Fibroblast of lung (primary cell): ENCODE measurements around the gene LRRC61. TPM values are rescaled to one million over a fixed set of nuclear protein-coding genes. Genes with fewer than 3 reads are reported as not detected.

Experiments used
- DNase-seq, 2 donors: peaks; one replicate each; pipeline versions ENCODE4 v3.0.0 to v3.0.0-alpha.2; 2010; ENCODE audit warnings: low read depth in 2 of 2
- H2AFZ ChIP-seq: 2 replicates; pipeline ENCODE4 v1.5.1; 2012; ENCODE audit warnings: low read length, control low read depth, inconsistent platforms
- H3K27ac ChIP-seq: 2 replicates; pipeline ENCODE4 v1.5.1; 2011; ENCODE audit warnings: low read length, control low read depth; ENCODE audit not compliant: insufficient read depth
- H3K27me3 ChIP-seq: 2 replicates; pipeline ENCODE4 v1.5.1; 2011; ENCODE audit warnings: mild to moderate bottlenecking, low read length; ENCODE audit not compliant: control insufficient read depth, insufficient read depth
- H3K36me3 ChIP-seq: 2 replicates; pipeline ENCODE4 v1.5.1; 2011; ENCODE audit warnings: low read length; ENCODE audit not compliant: control insufficient read depth, insufficient read depth
- H3K4me1 ChIP-seq: 2 replicates; pipeline ENCODE4 v1.5.1; 2011; ENCODE audit warnings: low read length; ENCODE audit not compliant: control insufficient read depth, insufficient read depth; ENCODE audit errors: extremely low read depth
- H3K4me2 ChIP-seq: 2 replicates; pipeline ENCODE4 v1.5.1; 2011; ENCODE audit warnings: low read length, control low read depth; ENCODE audit not compliant: insufficient read depth; ENCODE audit errors: extremely low read depth
- H3K4me3 ChIP-seq, 4 experiments: fragments of 200-600 bp in 1 of 4; sonication (generic) in 1 of 4; replicated peaks in 1 of 4; 2 replicates each; pipeline ENCODE4 v1.5.1; 2011 to 2016; ENCODE audit warnings: low read length in 4 of 4, low read depth in 3 of 4, mild to moderate bottlenecking in 3 of 4, control low read depth in 2 of 4, inconsistent platforms in 1 of 4, mixed read lengths in 1 of 4; ENCODE audit not compliant: insufficient read depth in 1 of 4; ENCODE audit errors: control extremely low read depth in 1 of 4
- H3K79me2 ChIP-seq: 2 replicates; pipeline ENCODE4 v1.5.1; 2012; ENCODE audit warnings: mild to moderate bottlenecking, low read length, inconsistent platforms; ENCODE audit not compliant: control insufficient read depth, insufficient read depth
- H3K9ac ChIP-seq: 2 replicates; pipeline ENCODE4 v1.5.1; 2011; ENCODE audit warnings: mild to moderate bottlenecking, low read length, control low read depth; ENCODE audit not compliant: insufficient read depth
- H3K9me3 ChIP-seq: 2 replicates; pipeline ENCODE4 v1.5.1; 2012; ENCODE audit warnings: low read depth, low read length; ENCODE audit not compliant: control insufficient read depth, insufficient read depth
- H4K20me1 ChIP-seq: 2 replicates; pipeline ENCODE4 v1.5.1; 2011; ENCODE audit warnings: low read length; ENCODE audit not compliant: control insufficient read depth, insufficient read depth; ENCODE audit errors: extremely low read depth
- EZH2 ChIP-seq: IDR thresholded peaks from 2 replicates; pipeline ENCODE4 v1.5.1; 2012; ENCODE audit warnings: low read length, control low read depth, mild to moderate bottlenecking; ENCODE audit errors: missing control alignments
- polyA plus RNA-seq, 2 donors: library from polyadenylated mRNA; depleted of rRNA in 1 of 2; stranded (reverse) in 1 of 2; unstranded in 1 of 2; fragments of >200 nt; gene quantifications; 2 replicates each; pipeline ENCODE4 v1.2.1, GENCODE V29; 2011 to 2012; ENCODE audit warnings: missing spikeins in 1 of 2
- total RNA-seq: library from RNA; depleted of rRNA; stranded (reverse); fragments of >200 nt; gene quantifications from 2 replicates; pipeline ENCODE4 v1.2.1, GENCODE V29; 2014
- TF ChIP-seq, protein P1 (sequence below), 2 donors: IDR thresholded peaks in 1 of 2; conservative IDR thresholded peaks in 1 of 2; 1 replicate in 1 of 2; 2 replicates in 1 of 2; pipeline ENCODE4 v1.5.1; 2011 to 2012; ENCODE audit warnings: low read length in 2 of 2, control low read depth in 1 of 2, inconsistent platforms in 1 of 2, low read depth in 1 of 2, mild to moderate bottlenecking in 1 of 2

The LRRC61 gene
- total and polyA plus RNA-seq, 2 donors (not counting 1 experiment from before 2014, with no cell fraction given), result 0.03 to 0.33 TPM

DNA sequence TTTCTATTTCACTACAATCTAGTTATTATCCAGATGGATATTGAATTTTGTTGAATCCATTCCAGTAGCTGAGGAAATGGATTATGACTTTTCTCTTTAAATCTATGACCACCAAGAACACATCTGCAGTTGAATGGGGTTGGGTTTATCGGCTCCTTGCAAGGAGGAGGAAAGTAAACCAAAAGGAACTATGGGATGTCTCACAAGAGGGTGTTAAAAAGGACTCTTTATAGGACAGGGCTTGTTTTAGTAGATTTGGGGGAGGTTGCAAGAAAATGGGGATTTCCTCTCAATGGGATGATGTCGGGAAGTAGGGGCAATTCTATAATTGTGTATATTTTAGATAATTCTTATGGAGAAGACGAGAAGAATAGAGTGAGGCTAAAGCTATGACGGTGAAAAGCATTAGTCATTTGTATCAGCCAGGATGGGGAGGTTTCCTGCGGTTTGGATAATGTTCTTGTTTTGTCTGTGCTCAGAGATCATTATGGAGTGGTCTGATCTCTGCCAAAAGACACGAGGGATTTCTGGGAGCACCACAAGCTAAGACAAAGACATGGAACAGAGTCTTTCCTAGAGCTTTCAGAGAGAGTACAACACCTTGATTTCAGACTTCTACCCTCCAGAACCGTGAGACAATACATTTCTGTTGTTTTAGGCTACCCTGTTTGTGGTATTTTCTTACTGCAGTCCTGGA lies 5.3 kb upstream of the LRRC61 start:
- Histone ChIP-seq H3K9ac (no peak overlapping the region), H3K27ac (no peak overlapping the region), H3K9me3 (no peaks in the 10 kb centered on the region), H3K36me3 (no peaks in the 10 kb centered on the region), H3K27me3 (no peaks in the 10 kb centered on the region), H4K20me1 (no peaks in the 10 kb centered on the region), H3K4me1 (no peaks in the 10 kb centered on the region), H3K4me3 (no peak overlapping the region), H3K4me2 (no peak overlapping the region), H3K79me2 (no peaks in the 10 kb centered on the region), H2AFZ (no peak overlapping the region)
- TF ChIP-seq EZH2, result no peak
- TF ChIP-seq, protein P1, sequence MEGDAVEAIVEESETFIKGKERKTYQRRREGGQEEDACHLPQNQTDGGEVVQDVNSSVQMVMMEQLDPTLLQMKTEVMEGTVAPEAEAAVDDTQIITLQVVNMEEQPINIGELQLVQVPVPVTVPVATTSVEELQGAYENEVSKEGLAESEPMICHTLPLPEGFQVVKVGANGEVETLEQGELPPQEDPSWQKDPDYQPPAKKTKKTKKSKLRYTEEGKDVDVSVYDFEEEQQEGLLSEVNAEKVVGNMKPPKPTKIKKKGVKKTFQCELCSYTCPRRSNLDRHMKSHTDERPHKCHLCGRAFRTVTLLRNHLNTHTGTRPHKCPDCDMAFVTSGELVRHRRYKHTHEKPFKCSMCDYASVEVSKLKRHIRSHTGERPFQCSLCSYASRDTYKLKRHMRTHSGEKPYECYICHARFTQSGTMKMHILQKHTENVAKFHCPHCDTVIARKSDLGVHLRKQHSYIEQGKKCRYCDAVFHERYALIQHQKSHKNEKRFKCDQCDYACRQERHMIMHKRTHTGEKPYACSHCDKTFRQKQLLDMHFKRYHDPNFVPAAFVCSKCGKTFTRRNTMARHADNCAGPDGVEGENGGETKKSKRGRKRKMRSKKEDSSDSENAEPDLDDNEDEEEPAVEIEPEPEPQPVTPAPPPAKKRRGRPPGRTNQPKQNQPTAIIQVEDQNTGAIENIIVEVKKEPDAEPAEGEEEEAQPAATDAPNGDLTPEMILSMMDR (conservative IDR thresholded peaks at IDR 0.05 in 1 of 2, IDR thresholded peaks at IDR 0.05 in 1 of 2; ENCODE audit: low read depth in 1 of 2, low read length in 2 of 2), result no peak
- peak; percentile 57 to 98 for DNase-seq

DNA sequence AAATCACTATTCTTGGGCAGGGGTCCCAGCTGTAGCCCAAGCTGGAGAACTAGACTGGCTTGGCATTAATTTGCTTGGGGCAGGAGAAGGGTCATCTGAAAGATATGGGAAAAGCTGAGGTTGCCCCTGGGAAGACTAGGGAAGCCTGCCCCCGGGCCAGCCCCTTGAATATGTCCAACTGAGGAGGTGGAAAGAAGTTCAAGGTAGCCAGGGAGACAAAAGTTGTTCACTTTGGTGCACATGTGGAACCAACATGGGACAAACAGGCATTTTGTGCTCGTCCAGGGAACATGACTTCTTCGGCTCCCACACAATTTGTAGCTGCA lies 1.4 kb upstream of the LRRC61 start:
- no peak for TF ChIP-seq EZH2
- TF ChIP-seq, protein P1 (conservative IDR thresholded peaks at IDR 0.05 in 1 of 2, IDR thresholded peaks at IDR 0.05 in 1 of 2; ENCODE audit: low read depth in 1 of 2, low read length in 2 of 2), result no peak
- no peaks in the 10 kb centered on the region for H3K79me2 ChIP-seq
- H3K27ac ChIP-seq, result no peak overlapping the region
- H4K20me1 ChIP-seq, result no peaks in the 10 kb centered on the region
- H3K9ac ChIP-seq, result no peak overlapping the region
- no peaks in the 10 kb centered on the region for H3K36me3 ChIP-seq
- H3K9me3 ChIP-seq, result no peaks in the 10 kb centered on the region
- no peak overlapping the region for H2AFZ ChIP-seq
- H3K4me2 ChIP-seq, result no peak overlapping the region
- no peaks in the 10 kb centered on the region for H3K27me3 ChIP-seq
- H3K4me1 ChIP-seq, result no peaks in the 10 kb centered on the region
- DNase-seq, result no peak
- no peak overlapping the region for H3K4me3 ChIP-seq

DNA sequence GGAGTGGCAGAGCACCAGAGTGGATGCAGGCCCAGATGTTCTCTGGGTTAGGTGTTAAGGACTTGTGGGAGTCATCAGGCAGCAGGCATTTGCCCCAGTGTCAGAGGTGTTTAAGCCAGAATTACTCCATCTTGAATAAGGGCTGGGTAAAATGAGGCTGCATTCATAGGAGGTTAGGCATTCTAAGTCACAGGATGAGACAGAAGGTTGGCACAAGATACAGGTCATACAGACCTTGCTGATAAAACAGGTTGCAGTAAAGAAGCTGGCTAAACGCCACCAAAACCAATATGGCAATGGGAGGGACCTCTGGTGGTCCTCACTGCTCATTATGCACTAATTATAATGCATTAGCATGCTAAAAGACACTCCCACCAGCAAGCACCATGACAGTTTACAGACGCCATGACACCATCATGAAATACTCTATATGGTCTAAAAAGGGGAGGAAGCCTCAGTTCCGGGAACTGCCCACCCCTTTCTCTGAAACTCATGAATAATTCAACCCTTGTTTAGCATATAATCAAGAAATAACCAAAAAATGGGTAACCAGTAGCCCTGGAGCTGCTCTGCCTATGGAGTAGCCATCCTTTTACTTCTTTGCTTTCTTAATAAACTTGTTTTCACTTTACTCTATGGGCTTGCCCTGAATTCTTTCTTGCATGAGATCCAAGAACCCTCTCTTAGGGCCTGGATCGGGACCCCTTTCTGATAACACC lies 882 bp upstream of the LRRC61 start:
- H3K4me3 ChIP-seq, result peak overlapping the region in 1 of 4 experiments; percentile 36
- H3K79me2 ChIP-seq, result no peaks in the 10 kb centered on the region
- H3K4me2 ChIP-seq, result no peak overlapping the region
- no peaks in the 10 kb centered on the region for H3K27me3 ChIP-seq
- no peaks in the 10 kb centered on the region for H4K20me1 ChIP-seq
- no peak for DNase-seq
- H2AFZ ChIP-seq, result no peak overlapping the region
- H3K9me3 ChIP-seq, result no peaks in the 10 kb centered on the region
- no peak for TF ChIP-seq EZH2
- TF ChIP-seq, protein P1 (conservative IDR thresholded peaks at IDR 0.05 in 1 of 2, IDR thresholded peaks at IDR 0.05 in 1 of 2; ENCODE audit: low read depth in 1 of 2, low read length in 2 of 2), result no peak
- no peak overlapping the region for H3K27ac ChIP-seq
- no peak overlapping the region for H3K9ac ChIP-seq
- H3K36me3 ChIP-seq, result no peaks in the 10 kb centered on the region
- H3K4me1 ChIP-seq, result no peaks in the 10 kb centered on the region
